Inflammatory macrophage (primary cell): ENCODE data around the gene SLC6A12.
"Not testable (repeated sequence)": the region's sequence is repeated elsewhere in the genome, so short reads cannot be mapped to it uniquely, and the experiment has no call there.

Experiments
- DNase-seq, 2 donors: peaks; one replicate each; pipeline ENCODE4 v3.0.0-alpha.2; 2020 to 2022
- total RNA-seq, 18 experiments: gene quantifications; one replicate each; lab custom pipeline; 2026; ENCODE audit warnings: mixed read lengths in 6 of 18, inconsistent platforms in 2 of 18; lab: John Stamatoyannopoulos, UW

The SLC6A12 gene
- total RNA-seq, result 16.9 to 153 (median 46.6) reads per million in 18 experiments

- peak; percentile 40 to 65 for DNase-seq
Observed at GRCh38 chr12:214003-214741, at the start of gene SLC6A12. TSS of gene SLC6A12 (minus strand) at chr12:214157. CDS start at chr12:209986, 4,171 bp downstream.

GRCh38 chr12:263574-263973 lies 49.6 kb upstream of the SLC6A12 start:
- no peak for DNase-seq

- DNase-seq, result no peak
Observed at GRCh38 chr12:262817-263216, 48.9 kb upstream of the SLC6A12 start, which contains the start of gene SLC6A13. TSS of gene SLC6A13 (minus strand) at chr12:262836. CDS start at chr12:260052, 2,784 bp downstream.

- no peak for DNase-seq
Observed at GRCh38 chr12:262113-262512, 48.2 kb upstream of the SLC6A12 start.

GRCh38 chr12:257521-258321 lies 43.8 kb upstream of the SLC6A12 start:
- no peak for DNase-seq

GRCh38 chr12:256958-257357 lies 43.0 kb upstream of the SLC6A12 start:
- no peak for DNase-seq

- no peak for DNase-seq
Observed at GRCh38 chr12:256225-256624, 42.3 kb upstream of the SLC6A12 start.

- DNase-seq, result no peak
Observed at GRCh38 chr12:254912-255311, 41.0 kb upstream of the SLC6A12 start.

GRCh38 chr12:254039-254438 lies 40.1 kb upstream of the SLC6A12 start:
- DNase-seq, result no peak

GRCh38 chr12:253116-253831 lies 39.3 kb upstream of the SLC6A12 start:
- DNase-seq, result no peak

GRCh38 chr12:252636-253035 lies 38.7 kb upstream of the SLC6A12 start:
- no peak for DNase-seq

- DNase-seq, result no peak
Observed at GRCh38 chr12:247271-247670, 33.3 kb upstream of the SLC6A12 start.

GRCh38 chr12:243381-243780 lies 29.4 kb upstream of the SLC6A12 start:
- no peak for DNase-seq

GRCh38 chr12:242496-242895 lies 28.5 kb upstream of the SLC6A12 start:
- no peak for DNase-seq

- DNase-seq, result no peak
Observed at GRCh38 chr12:241266-241665, 27.3 kb upstream of the SLC6A12 start.

- no peak for DNase-seq
Observed at GRCh38 chr12:240566-240965, 26.6 kb upstream of the SLC6A12 start.

GRCh38 chr12:238736-239398 lies 24.9 kb upstream of the SLC6A12 start:
- no peak for DNase-seq

- no peak for DNase-seq
Observed at GRCh38 chr12:238116-238515, 24.2 kb upstream of the SLC6A12 start.

GRCh38 chr12:237026-237815 lies 23.3 kb upstream of the SLC6A12 start:
- no peak for DNase-seq

- no peak for DNase-seq
Observed at GRCh38 chr12:236445-236844, 22.5 kb upstream of the SLC6A12 start.

GRCh38 chr12:235967-236366 lies 22.0 kb upstream of the SLC6A12 start:
- not testable (repeated sequence) for DNase-seq
